Thoracic aorta (tissue), 2 donors: Measurements from ENCODE around the gene ATOH7. TPM values are rescaled to one million over a fixed set of nuclear protein-coding genes. Genes with fewer than 3 reads are reported as not detected.

Experiments
- ATAC-seq: fragments of 150-250 bp; one replicate; pipeline ENCODE4 v1.8.0; 2017; ENCODE audit warnings: low read depth; ENCODE audit not compliant: insufficient number of reproducible peaks, low FRiP score
- DNase-seq: peaks from one replicate; pipeline ENCODE4 v3.0.0-alpha.2; 2020; ENCODE audit warnings: low spot score
- H3K27ac ChIP-seq, 2 donors: fragments of 200-600 bp; sonication (generic); 1 replicate in 1 of 2; 2 replicates in 1 of 2; pipeline ENCODE4 v1.5.1; 2016; ENCODE audit warnings: mild to moderate bottlenecking in 2 of 2, moderate library complexity in 2 of 2
- H3K27me3 ChIP-seq: fragments of 200-600 bp; sonication (generic); replicated peaks from 2 replicates; pipeline ENCODE4 v1.6.0; 2016; ENCODE audit warnings: mild to moderate bottlenecking; ENCODE audit not compliant: insufficient read depth
- H3K36me3 ChIP-seq: fragments of 200-600 bp; sonication (generic); one replicate; pipeline ENCODE4 v1.5.1; 2016
- H3K4me1 ChIP-seq, 2 donors: fragments of 200-600 bp; sonication (generic); 1 replicate in 1 of 2; 2 replicates in 1 of 2; pipeline versions ENCODE4 v1.5.1 to v1.6.0; 2016; ENCODE audit warnings: low read depth in 2 of 2, mild to moderate bottlenecking in 1 of 2; ENCODE audit not compliant: control insufficient read depth in 1 of 2
- H3K4me3 ChIP-seq: fragments of 200-600 bp; sonication (generic); 2 replicates; pipeline ENCODE4 v1.5.1; 2016; ENCODE audit warnings: mild to moderate bottlenecking
- H3K9me3 ChIP-seq: fragments of 200-600 bp; sonication (generic); 2 replicates; pipeline ENCODE4 v1.5.1; 2016
- total RNA-seq, 2 donors: library from RNA; depleted of rRNA; stranded (reverse); fragments of >200 nt; gene quantifications; one replicate each; pipeline versions ENCODE4 v1.1.0 to v1.2.3, GENCODE V29; 2016
- TF ChIP-seq, protein P1 (sequence below): fragments of 200-600 bp; sonication (generic); IDR thresholded peaks from one replicate; pipeline ENCODE4 v1.5.1; 2019; ENCODE audit warnings: antibody characterized with exemption

Gene ATOH7
- total RNA-seq, 2 donors from 2014 or later, result not detected

- Histone ChIP-seq H3K9me3 (no peaks in the 10 kb centered on the region), H3K27ac (no peak overlapping the region), H3K4me3 (no peak overlapping the region), H3K36me3 (no peaks in the 10 kb centered on the region), H3K4me1 (no peaks in the 10 kb centered on the region), H3K27me3 (no peaks in the 10 kb centered on the region)
- DNase-seq, result no peak
- ATAC-seq, result no peak
- TF ChIP-seq, protein P1, sequence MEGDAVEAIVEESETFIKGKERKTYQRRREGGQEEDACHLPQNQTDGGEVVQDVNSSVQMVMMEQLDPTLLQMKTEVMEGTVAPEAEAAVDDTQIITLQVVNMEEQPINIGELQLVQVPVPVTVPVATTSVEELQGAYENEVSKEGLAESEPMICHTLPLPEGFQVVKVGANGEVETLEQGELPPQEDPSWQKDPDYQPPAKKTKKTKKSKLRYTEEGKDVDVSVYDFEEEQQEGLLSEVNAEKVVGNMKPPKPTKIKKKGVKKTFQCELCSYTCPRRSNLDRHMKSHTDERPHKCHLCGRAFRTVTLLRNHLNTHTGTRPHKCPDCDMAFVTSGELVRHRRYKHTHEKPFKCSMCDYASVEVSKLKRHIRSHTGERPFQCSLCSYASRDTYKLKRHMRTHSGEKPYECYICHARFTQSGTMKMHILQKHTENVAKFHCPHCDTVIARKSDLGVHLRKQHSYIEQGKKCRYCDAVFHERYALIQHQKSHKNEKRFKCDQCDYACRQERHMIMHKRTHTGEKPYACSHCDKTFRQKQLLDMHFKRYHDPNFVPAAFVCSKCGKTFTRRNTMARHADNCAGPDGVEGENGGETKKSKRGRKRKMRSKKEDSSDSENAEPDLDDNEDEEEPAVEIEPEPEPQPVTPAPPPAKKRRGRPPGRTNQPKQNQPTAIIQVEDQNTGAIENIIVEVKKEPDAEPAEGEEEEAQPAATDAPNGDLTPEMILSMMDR, result no peak
Observed at GRCh38 chr10:68272833-68273232, 40.9 kb upstream of the ATOH7 start.

DNA sequence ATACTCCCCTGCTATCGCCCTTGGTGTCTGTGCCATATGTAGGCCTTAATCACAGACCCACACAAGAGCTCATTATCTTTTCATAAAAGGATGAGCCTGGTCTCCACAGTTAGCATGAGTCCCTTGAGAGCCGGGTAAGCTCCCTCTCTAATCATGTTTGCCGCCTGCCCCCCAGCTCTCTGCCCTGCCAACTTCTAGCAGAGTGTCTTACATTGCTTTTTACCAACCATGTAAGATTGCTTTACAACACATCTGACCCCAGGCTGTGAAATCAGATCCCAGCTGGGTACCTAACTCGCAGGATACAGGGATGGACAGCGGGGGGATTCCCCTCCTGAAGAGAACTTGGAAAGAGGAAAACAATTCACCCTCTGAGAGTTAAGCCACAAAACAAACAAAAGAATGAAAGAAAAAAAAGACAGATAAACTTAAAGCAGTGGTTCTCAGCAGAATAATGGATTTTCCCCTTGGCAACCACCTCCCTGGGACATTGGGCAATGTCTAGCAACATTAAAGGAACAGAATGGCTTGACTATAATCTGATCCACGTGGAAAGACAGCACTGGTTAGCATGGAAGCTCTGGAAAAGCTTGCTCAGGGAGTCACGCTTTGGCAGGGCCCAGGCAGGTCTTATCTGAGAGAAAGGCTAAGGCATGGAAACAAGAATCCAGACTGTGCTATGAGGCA is 39.4 kb upstream of the ATOH7 start:
- Histone ChIP-seq H3K36me3 (no peaks in the 10 kb centered on the region), H3K9me3 (no peaks in the 10 kb centered on the region), H3K4me3 (no peak overlapping the region), H3K27me3 (no peaks in the 10 kb centered on the region), H3K27ac (no peak overlapping the region), H3K4me1 (no peaks in the 10 kb centered on the region)
- DNase-seq (no peak), ATAC-seq (no peak)
- TF ChIP-seq, protein P1, result no peak

GRCh38 chr10:68269562-68270290 is 37.8 kb upstream of the ATOH7 start:
- H3K27ac ChIP-seq, result no peak overlapping the region
- H3K27me3 ChIP-seq, result no peaks in the 10 kb centered on the region
- TF ChIP-seq, protein P1, result no peak
- H3K4me3 ChIP-seq, result no peak overlapping the region
- ATAC-seq (no peak), DNase-seq (no peak)
- no peaks in the 10 kb centered on the region for H3K4me1 ChIP-seq
- no peaks in the 10 kb centered on the region for H3K9me3 ChIP-seq
- no peaks in the 10 kb centered on the region for H3K36me3 ChIP-seq

DNA sequence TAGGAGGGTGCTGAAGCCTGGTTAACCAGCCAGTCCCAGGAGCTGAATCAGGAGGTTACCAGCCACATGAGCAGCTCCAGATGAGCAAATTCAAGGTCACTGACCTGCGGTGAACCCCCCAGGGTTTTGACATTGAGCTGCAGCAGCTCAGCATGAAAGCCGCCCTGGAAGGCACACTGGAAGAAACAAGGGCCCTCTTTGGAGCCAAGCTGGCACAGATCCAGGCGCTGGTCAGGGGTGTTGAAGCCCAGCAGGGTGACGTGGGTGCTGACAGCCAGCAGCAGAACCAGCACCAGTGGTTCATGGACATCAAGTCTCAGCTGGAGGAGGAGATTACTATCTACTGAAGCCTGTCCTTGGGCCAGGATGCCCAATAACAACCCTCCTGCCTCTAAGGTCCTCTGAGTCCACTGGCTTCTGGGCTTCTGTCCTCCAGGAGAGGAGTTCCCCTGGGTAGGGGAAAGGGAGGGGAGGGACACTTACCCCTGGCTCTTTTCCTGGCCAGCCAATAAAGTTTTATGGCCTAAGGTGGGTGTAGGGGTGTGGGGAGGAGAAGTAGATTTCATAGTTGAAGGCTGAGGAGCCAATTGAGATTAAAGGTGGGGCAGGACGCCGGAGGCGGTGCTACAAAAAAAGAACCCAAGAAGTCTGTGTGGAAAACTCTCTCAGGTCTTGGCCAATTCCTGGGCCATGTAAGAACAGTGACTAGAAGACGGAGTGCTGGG is 29.4 kb upstream of the ATOH7 start:
- ATAC-seq (no peak), DNase-seq (no peak)
- Histone ChIP-seq H3K27me3 (no peaks in the 10 kb centered on the region), H3K36me3 (no peaks in the 10 kb centered on the region), H3K9me3 (no peaks in the 10 kb centered on the region), H3K4me1 (no peaks in the 10 kb centered on the region), H3K4me3 (no peak overlapping the region), H3K27ac (no peak overlapping the region)
- TF ChIP-seq, protein P1, result no peak

DNA sequence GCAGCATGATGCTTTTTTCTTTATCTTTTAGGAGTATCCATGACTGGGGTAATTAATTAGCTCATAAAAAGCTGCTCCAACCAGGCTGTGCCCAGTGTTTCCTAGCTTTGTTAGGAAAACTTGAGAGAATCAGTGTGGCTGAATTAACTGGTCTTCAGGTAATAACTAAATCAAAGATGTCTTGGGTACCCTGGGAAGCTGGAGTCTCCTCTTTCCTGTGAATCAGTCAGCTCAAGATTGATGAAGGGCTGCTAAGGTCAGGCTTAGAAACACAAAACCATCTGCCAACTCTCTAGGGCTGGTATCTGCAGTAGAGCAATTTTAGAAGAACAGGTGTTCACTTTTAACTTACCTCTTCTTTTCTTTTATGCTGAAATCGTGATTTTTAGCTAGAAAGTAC is 21.4 kb upstream of the ATOH7 start:
- DNase-seq, result no peak

More for the DNA sequence above, 21.4 kb upstream of the ATOH7 start:
- no peaks in the 10 kb centered on the region for H3K4me1 ChIP-seq
- no peaks in the 10 kb centered on the region for H3K36me3 ChIP-seq
- H3K4me3 ChIP-seq, result no peak overlapping the region
- H3K27me3 ChIP-seq, result no peaks in the 10 kb centered on the region
- TF ChIP-seq, protein P1, result no peak
- no peak overlapping the region for H3K27ac ChIP-seq
- no peak for ATAC-seq
- no peaks in the 10 kb centered on the region for H3K9me3 ChIP-seq
